Endothelial cell of hepatic sinusoid (primary cell): Measurements from ENCODE around the gene KNDC1.

Experiments
- in situ Hi-C: cut with HindIII; loops from 2 replicates; pipeline ENCODE4 v1.10.0; 2017; ENCODE audit warnings: low sequenced_read_pairs

KNDC1 gene

GRCh38 chr10:133201151-133201947 lies 41.3 kb downstream of the KNDC1 start:
- in situ Hi-C loops: loop anchor here (5.0 kb wide), 1 partner anchor 39 kb away; the partner anchor contains the start of gene KNDC1

- in situ Hi-C loops: loop anchor here (5.0 kb wide), 1 partner anchor 40 kb away; the partner anchor contains the start of gene KNDC1
Measured at GRCh38 chr10:133201948-133202725, 42.1 kb downstream of the KNDC1 start.

GRCh38 chr10:133202778-133203651 lies 43.0 kb downstream of the KNDC1 start:
- in situ Hi-C loops: loop anchor here (5.0 kb wide), 1 partner anchor 41 kb away; the partner anchor contains the start of gene KNDC1

GRCh38 chr10:133203652-133204195 lies 43.7 kb downstream of the KNDC1 start:
- in situ Hi-C loops: loop anchor here (5.0 kb wide), 1 partner anchor 41 kb away; the partner anchor contains the start of gene KNDC1

GRCh38 chr10:133204226-133205015 lies 44.4 kb downstream of the KNDC1 start:
- in situ Hi-C loops: loop anchor here (5.0 kb wide), 1 partner anchor 42 kb away; the partner anchor contains the start of gene KNDC1

- in situ Hi-C loops: no loop called here
Measured at GRCh38 chr10:133205146-133205545, 45.1 kb downstream of the KNDC1 start.

DNA sequence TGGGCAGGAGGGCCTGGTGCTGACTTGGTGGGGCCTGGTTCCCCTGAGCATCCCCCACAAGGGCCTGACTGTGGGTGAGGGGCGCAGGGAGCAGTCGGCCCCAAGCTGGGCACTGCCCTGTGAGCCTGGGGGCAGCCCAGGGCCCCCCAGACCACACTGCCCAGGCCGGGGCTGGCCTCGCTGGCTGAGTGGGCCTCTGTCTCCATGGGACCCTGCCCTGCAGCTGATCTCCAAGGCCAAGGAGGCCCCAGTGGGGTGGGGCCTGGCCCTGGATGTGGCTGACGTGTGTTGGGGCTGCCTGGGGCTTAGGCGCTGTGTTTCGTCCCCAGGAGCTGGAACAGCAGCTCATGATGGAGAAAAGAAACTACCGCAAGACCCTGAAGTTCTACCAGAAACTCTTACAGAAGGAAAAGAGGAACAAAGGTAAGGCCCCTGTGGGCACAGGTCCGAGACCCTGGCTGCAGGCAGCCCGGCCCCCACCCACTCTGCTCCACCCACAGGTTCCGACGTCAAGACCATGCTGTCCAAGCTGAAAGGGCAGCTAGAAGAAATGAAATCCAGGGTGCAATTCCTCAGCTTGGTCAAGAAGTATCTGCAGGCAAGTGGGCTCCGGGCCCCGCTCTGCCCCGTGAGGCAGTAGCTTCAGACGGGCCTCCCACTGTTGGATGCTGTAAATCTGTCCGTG lies 46.5 kb downstream of the KNDC1 start:
- in situ Hi-C loops: no loop called here

- in situ Hi-C loops: no loop called here
Measured at GRCh38 chr10:133207041-133207600, 47.1 kb downstream of the KNDC1 start.

DNA sequence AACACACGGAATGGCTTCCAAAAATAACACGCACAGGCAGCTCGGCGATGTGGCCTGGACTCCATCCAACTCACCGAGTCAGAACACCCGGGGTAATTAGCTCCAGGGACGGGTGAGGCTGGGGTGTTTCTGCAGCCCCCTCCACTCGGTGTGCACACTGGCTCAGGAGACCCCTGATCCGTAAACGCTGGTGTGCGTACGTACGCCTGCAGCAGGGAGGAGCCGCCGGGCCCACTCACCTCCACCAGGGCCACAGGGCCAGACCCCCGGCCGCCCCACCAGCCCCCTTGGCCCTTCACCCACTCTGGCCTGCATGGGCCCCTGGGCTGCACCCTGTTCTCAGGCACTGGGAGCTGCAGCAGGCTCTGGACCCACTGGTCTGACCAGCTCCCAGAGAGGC lies 47.6 kb downstream of the KNDC1 start:
- in situ Hi-C loops: no loop called here

GRCh38 chr10:133208466-133208865 lies 48.4 kb downstream of the KNDC1 start:
- in situ Hi-C loops: no loop called here

- in situ Hi-C loops: no loop called here
Measured at GRCh38 chr10:133209117-133209516, 49.1 kb downstream of the KNDC1 start.

DNA sequence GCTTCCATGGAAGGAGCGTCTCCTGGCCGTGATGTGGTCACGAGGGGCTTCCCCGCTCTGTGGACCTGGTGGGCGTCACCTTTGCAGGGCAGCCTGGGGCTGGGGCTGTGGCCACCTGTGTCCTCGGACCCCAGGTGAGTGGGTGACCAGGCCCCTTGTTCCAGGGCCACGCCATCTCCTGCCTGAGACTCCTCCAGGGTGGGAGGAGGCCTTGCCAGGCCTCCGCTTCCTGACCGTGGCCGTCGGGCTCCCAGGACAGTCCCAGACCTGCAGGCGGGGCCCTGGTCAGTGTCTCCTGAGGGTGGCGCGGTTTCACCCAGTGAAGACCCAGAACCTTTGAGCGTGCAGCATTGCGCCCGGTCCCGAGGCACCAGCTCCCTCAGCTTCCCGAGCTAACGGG lies 49.6 kb downstream of the KNDC1 start:
- in situ Hi-C loops: no loop called here

GRCh38 chr10:133210398-133211140 lies 50.5 kb downstream of the KNDC1 start:
- in situ Hi-C loops: no loop called here

- in situ Hi-C loops: no loop called here
Measured at GRCh38 chr10:133211141-133211830, 51.3 kb downstream of the KNDC1 start.

DNA sequence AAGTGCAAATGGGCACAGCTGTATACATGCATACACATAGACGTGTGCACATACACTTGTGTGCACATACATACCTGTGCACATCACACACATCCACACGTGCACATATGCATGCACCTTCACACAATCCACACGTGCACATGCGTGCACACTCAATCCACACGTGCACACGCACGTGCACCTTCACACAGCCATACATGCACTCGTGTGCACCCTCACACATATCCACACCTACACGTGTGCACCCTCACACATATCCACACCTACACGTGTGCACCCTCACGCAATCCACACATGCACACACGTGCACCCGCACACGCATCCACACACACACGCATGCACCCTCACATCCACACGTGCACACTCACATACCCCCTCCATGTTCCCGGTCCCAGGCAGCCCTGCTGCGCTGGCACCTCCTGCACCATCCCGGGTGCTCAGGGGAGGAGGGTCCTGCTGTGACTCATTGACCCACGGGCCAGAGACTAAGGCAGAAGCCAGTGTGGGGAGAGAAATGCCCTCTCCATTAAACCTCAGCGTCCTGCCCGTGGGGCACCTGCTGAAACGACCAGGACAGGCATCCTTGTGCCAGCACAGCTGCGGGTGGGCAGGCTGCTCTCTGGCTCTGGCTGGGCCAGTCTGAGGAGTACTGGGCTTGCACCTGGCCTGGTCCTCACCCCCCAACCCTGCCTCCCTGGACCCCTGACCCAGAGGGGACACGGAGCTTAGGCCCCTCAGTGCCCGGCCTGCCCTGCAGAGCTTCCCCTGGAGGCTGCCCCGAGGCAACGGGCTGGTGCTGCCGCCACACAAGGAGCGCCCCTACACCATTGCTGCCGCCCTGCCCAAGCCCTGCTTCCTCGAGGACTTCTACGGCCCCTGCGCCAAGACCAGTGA lies 52.2 kb downstream of the KNDC1 start:
- in situ Hi-C loops: no loop called here

- in situ Hi-C loops: no loop called here
Measured at GRCh38 chr10:133212853-133213494, 53.0 kb downstream of the KNDC1 start.
